Mesodermal cell (in vitro differentiated cells): Measurements from ENCODE around the gene SNX15.

Source experiments
- H3K27ac ChIP-seq: 2 replicates; pipeline ENCODE4 v1.7.0; 2013; ENCODE audit warnings: mild to moderate bottlenecking, low read depth, low read length, moderate library complexity; ENCODE audit not compliant: severe bottlenecking
- H3K36me3 ChIP-seq: 2 replicates; pipeline ENCODE4 v1.7.1; 2013; ENCODE audit warnings: mild to moderate bottlenecking, low read length, moderate library complexity; ENCODE audit not compliant: control insufficient read depth, insufficient read depth
- H3K4me1 ChIP-seq: one replicate; pipeline ENCODE4 v1.7.1; 2013; ENCODE audit warnings: mild to moderate bottlenecking, low read length; ENCODE audit not compliant: insufficient read depth, control insufficient read depth, poor library complexity, severe bottlenecking
- H3K4me3 ChIP-seq: 2 replicates; pipeline ENCODE4 v1.7.0; 2013; ENCODE audit warnings: low read length, control low read depth, mild to moderate bottlenecking; ENCODE audit not compliant: insufficient read depth, poor library complexity, severe bottlenecking; ENCODE audit errors: extremely low read depth
- H3K9me3 ChIP-seq: 2 replicates; pipeline ENCODE4 v1.7.1; 2013; ENCODE audit warnings: mild to moderate bottlenecking, low read length, moderate library complexity; ENCODE audit not compliant: control insufficient read depth
- WGBS, 2 experiments: methylation state at CpG; one replicate each; pipeline ENCODE4 v1.1.5; 2013; ENCODE audit warnings: missing lambda C conversion rate in 2 of 2; ENCODE audit not compliant: insufficient coverage in 2 of 2; 5-methylcytosine and 5-hydroxymethylcytosine counted together

The SNX15 gene

DNA sequence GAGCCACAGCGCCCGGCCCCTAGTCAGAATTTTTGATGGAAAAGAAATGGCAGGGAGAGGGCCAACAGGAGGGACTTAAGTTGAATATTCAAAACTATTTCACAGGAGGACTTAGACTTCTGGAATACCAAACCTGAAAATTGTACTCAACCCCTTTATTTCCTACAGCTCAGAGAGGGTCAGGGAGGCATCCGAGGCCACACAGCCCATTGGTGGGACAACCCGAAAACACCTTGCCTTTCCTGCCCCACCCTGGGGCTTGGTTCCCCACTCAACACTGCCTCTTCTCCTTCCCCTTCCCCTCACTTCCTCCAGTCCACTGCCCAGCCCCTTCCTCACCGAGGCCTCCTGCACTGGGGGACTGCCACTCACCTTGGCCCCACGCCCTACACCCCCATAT, 29.8 kb downstream of the SNX15 start:
- Histone ChIP-seq H3K4me1 (no peaks in the 10 kb centered on the region), H3K9me3 (no peaks in the 10 kb centered on the region), H3K4me3 (no peak overlapping the region), H3K36me3 (no peaks in the 10 kb centered on the region), H3K27ac (no peak overlapping the region)
- WGBS, 2 experiments: 80 to 96% methylated on average over 3 to 4 of the region's 6 CpGs

- Histone ChIP-seq H3K4me1 (no peaks in the 10 kb centered on the region), H3K27ac (no peak overlapping the region), H3K36me3 (no peaks in the 10 kb centered on the region), H3K9me3 (no peaks in the 10 kb centered on the region), H3K4me3 (no peak overlapping the region)
- 89% methylated on average over 3 of the region's 7 CpGs; no CpG with 5 or more reads in 1 of the 2 experiments for WGBS, 2 experiments
Measured at GRCh38 chr11:65057526-65057925, 30.3 kb downstream of the SNX15 start.

- Histone ChIP-seq H3K36me3 (no peaks in the 10 kb centered on the region), H3K9me3 (no peaks in the 10 kb centered on the region), H3K27ac (no peak overlapping the region), H3K4me1 (no peaks in the 10 kb centered on the region), H3K4me3 (no peak overlapping the region)
- 86 to 91% methylated on average over 9 to 13 of the region's 13 CpGs for WGBS, 2 experiments
Measured at GRCh38 chr11:65058012-65058411, 30.8 kb downstream of the SNX15 start.

DNA sequence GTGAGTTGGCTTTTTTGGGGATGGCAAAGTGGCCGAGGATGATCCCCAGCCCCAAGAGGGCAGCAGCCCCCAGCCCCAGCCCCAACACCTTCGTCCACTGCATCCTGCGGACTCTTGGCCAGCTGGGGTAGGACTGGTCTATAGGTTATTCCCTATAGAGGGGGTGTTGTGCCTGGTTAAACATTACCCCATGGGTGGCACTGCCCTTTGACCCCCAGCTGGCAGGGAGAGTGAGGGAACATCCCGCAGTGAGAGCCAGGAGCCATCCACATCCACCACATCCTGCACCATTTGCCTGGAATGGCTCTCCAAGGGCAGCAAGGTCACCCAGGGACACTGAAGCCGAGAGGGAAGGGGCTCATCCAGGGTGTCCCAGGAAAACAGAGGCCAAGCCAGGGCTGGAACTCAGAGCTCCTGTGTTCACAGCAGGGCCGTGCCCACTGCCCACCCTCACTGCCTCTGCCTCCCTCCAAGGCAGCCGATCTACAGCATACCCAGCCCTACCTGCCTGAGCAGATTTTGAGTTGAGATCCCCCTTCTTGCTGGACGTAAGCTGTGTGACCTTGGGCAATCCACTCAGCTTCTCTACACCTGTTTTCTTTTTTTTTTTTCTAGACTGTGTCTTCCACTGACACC, 31.3 kb downstream of the SNX15 start, which contains the start of gene NAALADL1:
NAALADL1 (minus strand) TSS at position 135 of the 636 bp plus-strand sequence; CDS start at position 103, 32 bp downstream.
- Histone ChIP-seq H3K4me1 (no peaks in the 10 kb centered on the region), H3K27ac (no peak within 1 kb of the TSS), H3K36me3 (no peaks in the 10 kb centered on the region), H3K4me3 (no peak within 1 kb of the TSS), H3K9me3 (no peaks in the 10 kb centered on the region)
- WGBS, 2 experiments: 90 to 94% methylated on average over 4 to 6 of the region's 8 CpGs

- WGBS, 2 experiments: 82% methylated on average over 3 of the region's 3 CpGs; no CpG with 5 or more reads in 1 of the 2 experiments
- Histone ChIP-seq H3K4me3 (no peak overlapping the region), H3K27ac (no peak overlapping the region), H3K4me1 (no peaks in the 10 kb centered on the region), H3K9me3 (no peaks in the 10 kb centered on the region), H3K36me3 (no peaks in the 10 kb centered on the region)
Measured at GRCh38 chr11:65059523-65059922, 32.3 kb downstream of the SNX15 start.

DNA sequence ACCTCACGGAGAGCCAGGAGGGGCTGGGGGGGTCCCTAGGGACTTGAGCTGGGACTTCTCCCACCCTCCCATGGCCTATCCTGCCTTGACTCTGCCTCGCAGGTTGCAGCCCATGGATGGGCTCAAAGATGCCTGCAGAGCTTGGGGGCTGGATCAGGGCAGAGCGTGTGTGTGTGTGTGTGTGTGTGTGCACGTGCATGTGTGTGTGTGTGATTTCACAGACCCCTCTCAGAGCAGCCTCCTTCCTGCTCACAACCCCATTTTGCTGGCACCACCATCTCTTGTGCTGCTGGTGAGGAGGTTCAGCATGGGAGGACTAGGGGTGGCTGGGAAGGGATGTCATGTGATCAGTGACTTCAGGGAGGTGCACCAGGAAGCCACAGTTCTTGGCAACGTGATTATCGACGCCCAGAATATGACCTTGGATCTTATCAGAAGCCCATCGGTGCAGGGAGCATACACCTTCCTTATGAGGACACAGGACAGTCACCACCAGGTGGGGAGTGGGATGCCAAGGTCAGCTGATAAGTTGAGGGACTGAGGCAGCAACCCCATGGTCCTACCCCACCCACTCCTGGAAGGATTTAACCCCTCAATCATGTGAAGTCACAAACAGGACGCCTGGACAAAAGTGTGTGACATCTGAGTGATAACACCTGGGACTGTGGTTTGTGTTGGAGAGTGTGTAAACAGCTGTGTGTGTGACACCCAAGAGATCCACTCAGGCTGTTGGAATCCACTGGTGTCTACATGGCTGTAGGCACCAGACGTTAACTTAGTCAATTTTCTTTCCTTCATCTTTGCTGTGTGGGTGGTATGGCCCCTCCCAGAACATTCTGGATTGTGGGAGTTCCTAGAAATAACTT, 33.0 kb downstream of the SNX15 start:
- Histone ChIP-seq H3K27ac (no peak overlapping the region), H3K4me1 (no peaks in the 10 kb centered on the region), H3K36me3 (no peaks in the 10 kb centered on the region), H3K4me3 (no peak overlapping the region), H3K9me3 (no peaks in the 10 kb centered on the region)
- WGBS, 2 experiments: 83 to 90% methylated on average over 6 to 7 of the region's 10 CpGs

- no peaks in the 10 kb centered on the region for H3K36me3 ChIP-seq
- H3K27ac ChIP-seq: no peak overlapping the region
- H3K9me3 ChIP-seq: no peaks in the 10 kb centered on the region
- H3K4me1 ChIP-seq: no peaks in the 10 kb centered on the region
- WGBS, 2 experiments: 57 to 69% methylated on average over 7 to 8 of the region's 9 CpGs
- H3K4me3 ChIP-seq: no peak overlapping the region
Measured at GRCh38 chr11:65060913-65061408, 33.7 kb downstream of the SNX15 start.

DNA sequence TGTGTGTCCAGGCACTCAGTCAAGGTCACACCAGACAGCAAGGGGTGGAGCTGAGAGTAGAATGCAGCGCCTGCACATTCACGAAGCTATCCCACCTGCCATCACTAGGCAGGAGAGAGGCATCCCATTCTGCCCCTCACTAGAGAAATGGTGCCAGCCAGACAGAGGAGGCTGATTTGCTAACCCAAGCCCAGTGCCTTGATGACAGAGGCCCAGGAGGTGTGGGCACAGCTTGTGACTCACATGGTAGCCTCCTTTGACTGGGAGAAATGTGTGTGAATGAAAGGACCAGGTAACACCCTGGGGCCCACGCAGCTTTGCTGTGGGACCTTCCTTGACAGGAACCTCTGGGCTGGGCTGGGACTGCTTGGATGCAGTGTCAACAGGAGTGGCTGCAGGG, 36.3 kb downstream of the SNX15 start:
- Histone ChIP-seq H3K36me3 (no peaks in the 10 kb centered on the region), H3K4me3 (no peak overlapping the region), H3K27ac (no peak overlapping the region), H3K4me1 (no peaks in the 10 kb centered on the region), H3K9me3 (no peaks in the 10 kb centered on the region)
- 76 to 81% methylated on average over 2 to 3 of the region's 3 CpGs for WGBS, 2 experiments

DNA sequence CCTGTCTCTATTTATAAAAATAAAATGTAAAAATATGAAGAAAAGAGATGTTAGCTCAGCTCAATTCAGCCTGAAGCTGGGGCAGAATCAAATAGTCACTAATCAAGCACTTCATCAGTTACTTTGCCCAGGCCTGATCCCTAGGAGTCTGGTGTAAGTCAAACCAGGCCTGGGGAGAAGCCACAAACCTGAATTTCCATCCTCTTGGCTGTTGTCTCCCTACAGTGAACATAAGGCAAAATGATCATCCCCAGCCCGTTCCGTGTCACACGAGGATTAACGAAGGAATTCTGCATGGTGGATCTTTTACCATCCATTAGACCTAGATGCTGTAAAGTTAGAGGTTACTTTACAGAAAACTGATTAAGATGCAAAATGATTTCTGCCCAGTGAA, 37.6 kb downstream of the SNX15 start:
- 90 to 100% methylated on average over 2 of the region's 4 CpGs for WGBS, 2 experiments
- H3K36me3 ChIP-seq: no peaks in the 10 kb centered on the region
- no peak overlapping the region for H3K27ac ChIP-seq
- H3K4me3 ChIP-seq: no peak overlapping the region
- H3K4me1 ChIP-seq: no peaks in the 10 kb centered on the region
- H3K9me3 ChIP-seq: no peaks in the 10 kb centered on the region

DNA sequence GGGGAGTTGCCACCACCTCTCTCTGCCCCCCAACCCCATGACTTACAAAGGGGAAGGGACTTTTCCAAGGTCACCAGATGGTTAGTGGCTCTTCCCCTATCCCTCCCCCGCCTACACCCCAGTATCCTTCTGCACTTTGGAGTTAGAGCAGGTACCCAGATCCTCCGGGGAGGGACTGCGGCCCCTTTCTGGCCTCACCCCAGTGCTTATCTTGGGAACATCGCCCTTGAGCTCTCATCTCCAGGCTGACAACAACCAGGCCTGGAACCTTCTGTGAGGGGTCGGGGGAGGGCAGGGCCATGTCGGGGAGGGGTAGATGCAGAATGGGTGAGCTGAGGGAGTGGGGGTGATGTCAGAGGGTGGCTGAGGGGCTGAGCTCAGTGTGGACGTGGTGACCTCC, 38.6 kb downstream of the SNX15 start:
- no peaks in the 10 kb centered on the region for H3K36me3 ChIP-seq
- H3K27ac ChIP-seq: no peak overlapping the region
- no peaks in the 10 kb centered on the region for H3K4me1 ChIP-seq
- H3K9me3 ChIP-seq: no peaks in the 10 kb centered on the region
- no peak overlapping the region for H3K4me3 ChIP-seq
- 92 to 97% methylated on average over 2 to 5 of the region's 7 CpGs for WGBS, 2 experiments

GRCh38 chr11:65066315-65066714, 39.1 kb downstream of the SNX15 start:
- Histone ChIP-seq H3K9me3 (no peaks in the 10 kb centered on the region), H3K4me1 (no peaks in the 10 kb centered on the region)
- 79 to 87% methylated on average over 10 to 11 of the region's 11 CpGs for WGBS, 2 experiments

More at GRCh38 chr11:65066315-65066714, 39.1 kb downstream of the SNX15 start:
- Histone ChIP-seq H3K4me3 (no peak overlapping the region), H3K27ac (no peak overlapping the region), H3K36me3 (no peaks in the 10 kb centered on the region)
